ENCODE measurements around the gene NFRKB.

GRCh38 chr11:129866311-129866710 lies 29.1 kb downstream of the NFRKB start:
- no peak for TF ChIP-seq CTCF (IDR thresholded peaks at IDR 0.05)
- no peak for TF ChIP-seq ZFX (IDR thresholded peaks at IDR 0.05; ENCODE audit: borderline replicate concordance)
